ENCODE data around the gene ADORA1. TPM values are rescaled to one million over a fixed set of nuclear protein-coding genes. Genes with fewer than 3 reads are reported as not detected.

ADORA1 gene
- total and polyA plus RNA-seq, 2 donors (not counting 3 experiments of a cell fraction or from before 2014, with no cell fraction given) = 0.15 TPM; not detected in 1

DNA sequence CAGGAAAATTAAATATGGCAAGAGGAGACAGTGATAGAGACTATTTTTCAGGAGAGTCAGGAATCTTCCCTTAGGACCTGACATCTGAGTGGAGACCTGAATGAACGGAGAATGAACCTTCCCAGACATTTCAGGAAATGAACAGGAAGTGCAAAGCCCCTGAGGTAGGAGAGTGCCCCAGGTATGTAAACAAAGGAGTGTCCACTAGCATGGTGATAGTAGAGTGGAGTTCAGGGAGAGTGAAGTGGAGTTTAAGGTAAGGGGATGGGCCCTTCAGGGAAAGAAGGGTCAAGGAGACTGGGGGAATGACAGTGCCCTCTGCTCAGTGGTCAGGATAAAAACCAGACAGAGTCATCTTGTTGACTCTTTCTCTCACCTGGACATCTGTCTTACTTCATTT, 28.8 kb downstream of the ADORA1 start:
- BruUV-seq (replicated peaks) = no TSS peak
- Histone ChIP-seq H3K27ac (ENCODE audit: insufficient read depth, low read depth, low read length) (no peak overlapping the region), H3K4me3 (replicated peaks in 1 of 3; ENCODE audit: insufficient read depth in 1 of 3, low read depth in 1 of 3, low read length in 3 of 3) (no peak overlapping the region), H3K27me3 (ENCODE audit: control insufficient read depth in 2 of 2, insufficient read depth in 2 of 2, low read length in 2 of 2) (peaks cover 8 to 17% of the 10 kb centered on the region in 2 experiments), H3K9me3 (replicated peaks; ENCODE audit: control insufficient read depth, insufficient read depth, low read length) (no peaks in the 10 kb centered on the region), H3K9ac (replicated peaks; ENCODE audit: extremely low read depth, insufficient read depth, low read length) (no peak overlapping the region), H3K4me2 (ENCODE audit: insufficient read depth, low read length) (no peak overlapping the region), H4K20me1 (replicated peaks; ENCODE audit: control insufficient read depth, extremely low read depth, insufficient read depth, low read length) (no peaks in the 10 kb centered on the region), H3K4me1 (ENCODE audit: control insufficient read depth, extremely low read depth, insufficient read depth, low read length) (peaks cover 28% of the 10 kb centered on the region), H3K79me2 (ENCODE audit: control insufficient read depth, insufficient read depth, low read length) (no peaks in the 10 kb centered on the region), H3K9me1 (replicated peaks; ENCODE audit: control insufficient read depth, extremely low read depth, insufficient read depth, low read length) (no peaks in the 10 kb centered on the region), H3K36me3 (ENCODE audit: control insufficient read depth in 2 of 2, extremely low read depth in 1 of 2, insufficient read depth in 2 of 2, low read length in 2 of 2) (no peaks in the 10 kb centered on the region), H2AFZ (ENCODE audit: low read depth, low read length) (no peak overlapping the region)
- dilution Hi-C loops (cut with MboI; ENCODE audit: extremely low pct_ligation_motif_present, low sequenced_read_pairs) = no loop called here
- TF ChIP-seq MYC (IDR thresholded peaks at IDR 0.05; ENCODE audit: low read depth, low read length) (no peak), JUN (IDR thresholded peaks at IDR 0.05; ENCODE audit: borderline replicate concordance, insufficient read depth, insufficient read length, low read depth) (no peak), EZH2 (IDR thresholded peaks at IDR 0.05; ENCODE audit: borderline replicate concordance, low read depth, low read length, severe bottlenecking) (no peak), POLR2A (IDR thresholded peaks at IDR 0.05; ENCODE audit: low read depth, low read length) (no peak), GATA2 (IDR thresholded peaks at IDR 0.05; ENCODE audit: insufficient read depth, insufficient read length, low read depth, low read length) (no peak), POLR2AphosphoS5 (IDR thresholded peaks at IDR 0.05; ENCODE audit: insufficient read depth, low read depth, low read length) (no peak), FOS (IDR thresholded peaks at IDR 0.05; ENCODE audit: borderline replicate concordance, insufficient read depth, low read length) (no peak)
- TF ChIP-seq, protein P1, sequence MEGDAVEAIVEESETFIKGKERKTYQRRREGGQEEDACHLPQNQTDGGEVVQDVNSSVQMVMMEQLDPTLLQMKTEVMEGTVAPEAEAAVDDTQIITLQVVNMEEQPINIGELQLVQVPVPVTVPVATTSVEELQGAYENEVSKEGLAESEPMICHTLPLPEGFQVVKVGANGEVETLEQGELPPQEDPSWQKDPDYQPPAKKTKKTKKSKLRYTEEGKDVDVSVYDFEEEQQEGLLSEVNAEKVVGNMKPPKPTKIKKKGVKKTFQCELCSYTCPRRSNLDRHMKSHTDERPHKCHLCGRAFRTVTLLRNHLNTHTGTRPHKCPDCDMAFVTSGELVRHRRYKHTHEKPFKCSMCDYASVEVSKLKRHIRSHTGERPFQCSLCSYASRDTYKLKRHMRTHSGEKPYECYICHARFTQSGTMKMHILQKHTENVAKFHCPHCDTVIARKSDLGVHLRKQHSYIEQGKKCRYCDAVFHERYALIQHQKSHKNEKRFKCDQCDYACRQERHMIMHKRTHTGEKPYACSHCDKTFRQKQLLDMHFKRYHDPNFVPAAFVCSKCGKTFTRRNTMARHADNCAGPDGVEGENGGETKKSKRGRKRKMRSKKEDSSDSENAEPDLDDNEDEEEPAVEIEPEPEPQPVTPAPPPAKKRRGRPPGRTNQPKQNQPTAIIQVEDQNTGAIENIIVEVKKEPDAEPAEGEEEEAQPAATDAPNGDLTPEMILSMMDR (IDR thresholded peaks at IDR 0.05; ENCODE audit: extremely low read depth in 1 of 2, insufficient read depth in 1 of 2, low read depth in 1 of 2, low read length in 2 of 2) = no peak
- TF ChIP-seq, protein P2, sequence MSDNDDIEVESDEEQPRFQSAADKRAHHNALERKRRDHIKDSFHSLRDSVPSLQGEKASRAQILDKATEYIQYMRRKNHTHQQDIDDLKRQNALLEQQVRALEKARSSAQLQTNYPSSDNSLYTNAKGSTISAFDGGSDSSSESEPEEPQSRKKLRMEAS (IDR thresholded peaks at IDR 0.05; ENCODE audit: insufficient read depth, insufficient read length) = no peak
- ChIA-PET POLR2A (no interaction called here), CTCF (no interaction called here)
- intact Hi-C loops (cut with micrococcal nuclease) = no loop called here
- DNase-seq (ENCODE audit: low read depth, low spot score) (no peak), FAIRE-seq (no peak)
